Measurements from ENCODE around the gene CIPC.

The CIPC gene

DNA sequence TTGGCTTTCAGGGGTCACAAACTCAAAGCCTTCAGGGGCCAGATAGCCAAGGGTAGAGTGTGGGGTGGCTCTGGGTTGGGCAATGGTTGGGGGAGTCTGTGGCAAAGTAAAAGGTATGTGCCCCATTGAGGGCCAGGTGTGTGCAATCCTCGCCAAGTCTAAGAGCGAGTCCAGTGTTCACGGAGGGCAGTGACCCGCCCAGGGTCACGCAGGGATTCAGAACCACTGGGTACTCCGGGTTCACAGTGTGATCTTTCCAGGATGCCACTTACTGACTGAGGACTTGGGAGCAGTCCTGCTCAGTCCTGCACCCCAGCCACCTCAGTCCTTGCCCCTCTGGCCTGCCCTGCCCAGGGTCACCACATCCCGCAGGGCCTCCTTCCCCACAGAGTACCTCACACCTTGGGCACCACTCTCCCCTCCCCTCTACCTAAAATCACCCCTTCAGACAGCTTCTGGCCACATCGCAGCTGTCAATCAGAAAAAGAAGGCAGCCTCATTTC is 27.8 kb downstream of the CIPC start:
- no peak for DNase-seq (ENCODE audit: low read depth in 2 of 2)

- DNase-seq (ENCODE audit: low read depth in 2 of 2), result no peak
Measured at GRCh38 chr14:77126461-77126990, 28.5 kb downstream of the CIPC start.

DNA sequence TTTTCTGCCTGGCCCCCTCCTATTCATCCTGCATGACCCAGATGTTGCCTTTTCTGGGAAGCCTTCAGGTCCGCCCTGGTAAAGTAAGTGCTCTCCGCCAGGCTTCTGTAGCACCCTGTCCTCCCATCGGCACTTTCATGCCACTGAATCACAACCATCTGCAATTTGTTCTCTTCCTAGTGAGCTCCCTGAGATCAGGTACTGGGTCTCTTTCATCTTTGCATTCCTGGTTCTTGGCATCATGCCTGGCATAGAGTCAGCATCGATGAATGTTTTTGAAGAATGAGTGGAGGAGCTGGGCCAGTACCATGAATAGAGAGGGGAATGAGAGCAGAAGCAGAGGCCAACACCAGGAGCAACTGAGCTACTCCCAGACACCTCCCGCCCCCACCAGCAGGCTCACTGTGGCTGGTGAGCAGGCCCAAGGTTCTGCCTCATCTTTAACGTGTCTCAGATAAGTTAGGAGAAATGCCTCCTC is 30.4 kb downstream of the CIPC start:
- no peak for DNase-seq (ENCODE audit: low read depth in 2 of 2)

- no peak for DNase-seq (ENCODE audit: low read depth in 2 of 2)
Measured at GRCh38 chr14:77130386-77130785, 32.3 kb downstream of the CIPC start.

- DNase-seq (ENCODE audit: low read depth in 2 of 2), result no peak
Measured at GRCh38 chr14:77131206-77131605, 33.1 kb downstream of the CIPC start.

DNA sequence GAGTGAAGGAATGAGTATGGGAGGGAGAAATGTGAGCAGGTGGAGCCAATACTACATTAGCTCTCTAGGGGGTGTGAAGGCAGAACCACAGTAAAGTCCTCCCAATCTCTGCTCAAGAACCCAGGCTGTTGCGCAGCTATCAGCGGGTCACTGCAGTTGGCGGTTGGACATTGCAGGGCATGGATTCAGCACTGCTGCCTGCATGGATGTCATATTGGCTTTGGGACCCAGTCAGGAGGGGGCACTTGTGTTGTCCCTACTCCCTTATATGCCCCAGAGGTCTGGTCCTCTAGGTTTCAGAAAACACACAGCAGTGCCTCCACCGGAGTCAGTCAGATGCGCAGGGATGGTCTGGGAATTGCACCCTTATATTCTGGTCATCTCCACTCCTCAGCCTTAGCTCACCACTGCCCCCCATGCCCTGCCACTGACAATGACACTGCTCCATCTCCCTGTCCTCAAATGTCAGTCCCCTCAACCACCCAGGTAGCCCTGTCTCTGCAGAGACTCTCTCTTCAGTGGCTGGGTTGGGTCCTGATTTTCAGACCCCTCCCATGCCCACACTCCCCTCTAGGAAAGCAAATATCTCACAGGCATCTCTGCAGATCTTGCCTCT is 33.9 kb downstream of the CIPC start:
- no peak for DNase-seq (ENCODE audit: low read depth in 2 of 2)

GRCh38 chr14:77133720-77134338 is 35.8 kb downstream of the CIPC start:
- DNase-seq (ENCODE audit: low read depth in 2 of 2), result peak in 1 of 2 donors; percentile 15

GRCh38 chr14:77139022-77139421 is 41.0 kb downstream of the CIPC start:
- no peak for DNase-seq (ENCODE audit: low read depth in 2 of 2)

DNA sequence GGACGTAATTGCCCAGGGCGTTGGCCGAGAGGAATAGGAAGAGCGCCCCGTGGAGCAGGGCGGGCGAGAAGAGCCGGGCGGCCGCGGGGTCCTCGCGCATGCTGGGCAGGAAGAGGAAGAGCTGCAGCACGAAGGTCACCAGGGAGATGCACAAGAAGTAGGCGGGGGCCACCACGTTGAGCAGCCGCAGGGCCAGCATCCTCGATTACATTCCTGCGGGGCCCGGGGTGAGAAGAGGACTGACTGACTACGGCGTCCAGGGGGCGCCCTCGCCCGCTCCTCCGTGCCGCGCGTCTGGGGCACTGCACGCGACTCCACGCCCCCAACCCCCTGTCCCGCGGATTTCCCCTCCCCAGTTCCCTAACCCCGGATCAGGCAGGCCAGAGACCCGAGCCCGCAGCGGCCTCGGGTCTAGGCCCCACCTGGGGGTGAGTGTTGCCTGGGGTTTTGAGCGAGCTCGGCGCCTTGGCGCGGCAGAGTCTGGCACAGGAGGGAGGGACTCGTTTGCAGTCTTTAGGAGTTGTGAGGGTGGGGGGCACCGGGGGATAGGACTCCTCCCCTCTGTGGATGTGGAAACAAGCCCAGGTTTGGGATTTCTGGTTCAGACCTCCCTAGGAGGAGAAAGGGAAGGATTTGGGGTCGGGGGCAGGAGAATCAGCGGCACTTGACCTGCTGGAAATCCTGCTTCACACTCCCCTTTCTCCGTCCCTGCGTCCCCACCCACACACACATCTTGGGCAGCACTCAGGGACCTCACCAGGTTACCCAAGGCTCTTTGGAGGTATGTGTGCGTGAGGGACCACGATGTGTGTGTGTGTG is 41.7 kb downstream of the CIPC start:
- no peak for DNase-seq (ENCODE audit: low read depth in 2 of 2)

DNA sequence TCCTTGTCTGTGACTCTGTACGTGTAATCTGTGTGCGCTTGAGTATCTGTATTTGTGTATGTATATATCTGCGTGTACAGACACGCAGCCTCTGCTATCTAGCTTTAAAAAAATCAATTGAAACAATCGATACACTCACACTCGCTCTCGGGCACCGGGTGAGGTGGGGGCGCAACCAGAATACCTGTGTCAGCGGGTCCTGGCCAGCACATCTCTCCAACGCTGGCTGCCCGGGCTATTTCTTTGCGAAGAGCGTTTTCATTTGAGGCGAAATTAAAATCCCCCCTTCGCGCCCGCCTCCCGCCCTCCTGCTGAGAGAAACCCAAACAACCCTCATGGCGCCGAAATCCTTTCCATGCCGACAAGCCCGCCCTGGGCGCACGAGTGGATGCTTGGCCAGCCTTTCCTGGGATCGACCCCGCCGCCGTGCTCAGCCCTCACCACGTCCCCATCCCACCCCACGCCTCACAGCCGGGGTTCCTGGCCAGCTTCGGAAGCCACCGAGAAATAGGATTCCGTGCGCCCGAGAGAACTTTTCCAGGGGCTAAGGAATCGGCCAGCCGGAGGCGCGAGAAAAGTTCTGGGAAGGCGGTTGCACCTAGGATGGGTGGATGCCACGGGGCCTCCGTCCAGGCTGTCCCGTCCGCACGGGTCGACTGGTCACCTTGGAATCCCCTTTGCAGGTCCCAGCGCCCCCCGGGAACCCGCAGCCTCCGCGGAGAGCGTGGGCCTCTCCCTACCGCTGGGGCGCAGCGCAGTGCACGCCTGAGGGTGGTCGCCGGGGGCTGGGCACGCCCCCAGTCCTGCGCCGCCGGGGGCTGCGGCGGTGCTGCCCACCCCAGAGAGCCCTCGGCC is 42.5 kb downstream of the CIPC start:
- no peak for DNase-seq (ENCODE audit: low read depth in 2 of 2)

DNA sequence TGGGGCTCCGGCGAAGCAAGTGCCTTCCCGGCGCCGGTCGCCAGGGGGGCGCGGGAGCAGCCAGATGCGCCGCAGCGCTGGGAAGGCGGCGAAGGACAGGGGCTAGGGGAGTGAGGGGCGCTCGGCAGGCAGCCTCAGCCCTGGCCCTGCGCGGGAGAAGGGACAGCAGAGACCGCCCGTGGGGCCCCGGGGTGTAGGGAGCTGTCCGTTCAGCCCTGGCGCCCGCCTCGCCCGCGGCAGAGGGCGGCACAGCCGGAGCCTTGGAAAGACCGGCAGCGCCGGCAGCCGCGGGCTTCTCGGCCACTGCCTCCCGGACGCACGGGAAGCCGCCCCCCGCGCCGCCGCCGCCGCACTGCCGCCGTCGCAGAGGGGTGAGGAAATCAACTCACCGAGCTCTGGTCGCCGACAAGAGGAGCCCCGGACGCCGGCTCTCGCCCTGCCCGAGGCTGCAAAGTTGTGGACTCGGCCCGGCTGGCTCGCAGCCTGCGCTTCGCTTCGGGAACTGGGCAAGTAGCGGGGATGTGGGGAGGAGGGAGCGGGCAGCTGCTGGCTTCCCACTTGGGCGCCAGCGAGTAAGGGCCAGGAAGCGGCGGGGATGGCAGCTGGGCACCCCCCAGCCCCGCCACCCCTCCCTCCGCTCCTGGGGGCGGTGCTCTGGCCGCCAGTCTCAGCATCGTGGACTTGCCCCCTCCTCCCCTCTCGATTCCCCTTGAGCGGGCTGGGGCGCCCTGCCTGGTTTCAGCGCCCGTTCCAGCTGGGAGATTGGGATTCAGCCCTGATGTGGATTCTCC is 43.4 kb downstream of the CIPC start, which contains the start of gene ZDHHC22:
Gene ZDHHC22 (minus strand): TSS at position 578 of the 791 bp plus-strand sequence. CDS start 2,053 bp downstream, outside the sequence.
- DNase-seq (ENCODE audit: low read depth in 2 of 2), result no peak

- no peak for DNase-seq (ENCODE audit: low read depth in 2 of 2)
Measured at GRCh38 chr14:77142005-77142800, 44.1 kb downstream of the CIPC start.

DNA sequence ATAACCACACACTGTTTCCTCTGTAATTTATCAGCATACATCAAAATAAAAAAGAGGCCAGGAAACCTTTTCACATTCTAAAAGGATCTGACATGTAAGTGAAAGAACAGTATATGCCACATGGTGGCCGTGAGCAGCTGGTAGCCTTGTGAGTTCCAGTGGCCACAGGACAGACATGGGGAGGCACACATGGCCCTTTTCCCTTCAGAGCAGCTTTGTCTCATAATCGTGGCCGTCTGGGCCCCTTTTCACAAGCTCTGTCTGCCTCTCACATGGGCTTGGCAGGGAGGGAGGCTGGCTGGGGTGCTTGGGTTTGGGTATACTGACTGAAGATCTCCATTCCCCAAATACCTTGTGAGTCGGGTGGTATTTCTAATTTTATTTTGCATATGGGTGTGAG is 45.0 kb downstream of the CIPC start:
- no peak for DNase-seq (ENCODE audit: low read depth in 2 of 2)

GRCh38 chr14:77144412-77145115 is 46.5 kb downstream of the CIPC start:
- no peak for DNase-seq (ENCODE audit: low read depth in 2 of 2)

DNA sequence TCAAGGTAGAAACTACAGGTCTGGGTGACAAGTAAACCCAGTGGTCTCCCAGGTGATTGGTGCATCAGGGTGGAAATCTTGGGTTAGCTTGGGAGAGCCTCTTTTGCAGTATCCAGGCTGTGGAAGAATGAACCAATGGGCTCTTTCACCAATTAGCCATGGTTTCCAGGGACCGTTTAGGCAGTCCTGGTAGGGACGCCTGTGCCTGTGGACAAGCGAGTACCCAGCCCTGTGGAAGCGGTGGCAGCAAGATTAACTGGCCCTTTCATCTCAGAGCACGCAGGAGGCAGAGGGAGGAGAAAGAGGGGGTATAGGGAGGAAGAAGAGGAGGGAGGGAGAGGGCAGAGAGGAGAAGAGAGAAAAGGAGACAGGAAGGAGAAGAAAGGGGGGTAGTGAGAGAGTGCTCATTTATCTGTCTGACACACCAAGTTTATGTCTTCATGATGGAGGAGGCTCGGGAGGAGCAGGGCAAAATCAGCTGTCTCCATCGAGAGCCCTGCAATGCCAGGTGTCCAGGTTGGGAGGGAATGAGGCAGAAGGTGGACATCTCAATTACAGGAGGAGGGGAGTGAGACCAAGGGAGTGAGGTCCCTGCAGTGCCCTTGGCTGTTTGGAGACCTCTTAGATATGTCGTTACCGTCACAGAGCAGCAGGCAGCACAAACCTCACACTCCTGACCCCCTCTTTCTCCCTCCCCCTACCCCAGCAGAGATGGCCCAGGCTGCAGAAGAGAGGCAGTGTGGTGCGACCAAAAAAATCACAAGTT is 48.1 kb downstream of the CIPC start:
- no peak for DNase-seq (ENCODE audit: low read depth in 2 of 2)

DNA sequence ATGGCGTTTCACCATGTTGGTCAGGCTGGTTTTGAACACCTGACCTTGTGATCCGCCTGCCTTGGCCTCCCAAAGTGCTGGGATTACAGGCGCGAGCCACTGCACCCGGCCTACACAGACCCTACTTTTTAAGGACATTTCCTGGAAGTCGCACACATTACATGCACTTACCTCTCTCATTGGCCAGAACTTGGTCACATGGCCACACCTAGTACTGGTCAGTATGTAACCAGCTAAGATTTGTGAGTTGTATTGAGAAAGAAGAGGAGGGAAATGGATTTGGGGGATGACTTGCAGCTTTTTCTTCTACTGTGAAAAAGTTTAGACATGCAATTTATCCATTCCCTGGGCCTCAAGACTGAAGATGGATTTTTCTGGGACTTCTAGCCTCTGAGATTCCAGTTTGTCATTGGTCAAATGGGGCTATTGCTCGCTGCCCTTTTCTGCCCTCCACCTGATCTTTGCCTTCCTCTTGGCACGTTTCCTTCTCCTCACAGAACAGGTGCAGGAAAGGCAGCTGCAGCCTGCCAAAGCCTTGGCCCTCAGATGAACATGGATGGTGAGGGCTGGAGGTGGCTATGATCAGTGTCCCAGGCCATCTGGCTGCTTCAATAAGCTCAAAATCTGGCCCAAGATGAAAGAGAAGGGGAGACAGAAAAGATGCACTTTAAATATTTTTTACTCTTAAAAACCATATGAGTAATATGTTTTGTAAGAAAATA is 50.6 kb downstream of the CIPC start:
- no peak for DNase-seq (ENCODE audit: low read depth in 2 of 2)

DNA sequence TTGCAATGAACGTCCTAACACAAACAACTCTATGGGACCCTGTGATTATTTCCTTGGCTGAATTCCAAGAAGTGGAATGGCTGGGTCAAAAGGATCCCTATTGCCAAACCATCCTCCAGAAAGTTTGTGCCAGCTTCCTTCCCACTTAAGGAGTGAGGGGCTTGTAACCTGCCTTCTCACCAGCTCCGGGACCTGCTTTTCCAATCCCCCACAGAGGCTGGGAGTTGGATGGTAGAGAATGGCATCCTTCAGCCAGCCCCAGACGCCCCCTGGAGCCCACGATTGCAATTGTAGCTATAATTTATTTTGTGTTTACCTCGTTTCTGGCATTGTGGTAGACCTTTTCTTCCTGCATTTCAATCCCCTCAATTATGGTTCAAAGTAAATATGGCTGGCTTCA is 53.2 kb downstream of the CIPC start:
- no peak for DNase-seq (ENCODE audit: low read depth in 2 of 2)
